Nephron progenitor cell (in vitro differentiated cells): ENCODE data around the gene UNC93B1.

Experiments used
- DNase-seq: peaks from one replicate; pipeline ENCODE4 v3.0.0; 2021
- H3K27ac Mint-ChIP-seq: 2 replicates; pipeline ENCODE4 v1.8.0; 2021; ENCODE audit warnings: mild to moderate bottlenecking, moderate library complexity, mixed read lengths
- H3K27me3 Mint-ChIP-seq: 2 replicates; pipeline ENCODE4 v1.8.0; 2021; ENCODE audit warnings: mild to moderate bottlenecking, low read depth, mixed read lengths; ENCODE audit not compliant: poor library complexity
- H3K36me3 Mint-ChIP-seq: 2 replicates; pipeline ENCODE4 v1.8.0; 2021; ENCODE audit warnings: low read depth, mixed read lengths
- H3K4me1 Mint-ChIP-seq: 2 replicates; pipeline ENCODE4 v1.8.0; 2021; ENCODE audit warnings: mixed read lengths
- H3K4me3 Mint-ChIP-seq: 2 replicates; pipeline ENCODE4 v1.8.0; 2021; ENCODE audit warnings: mild to moderate bottlenecking, moderate library complexity, mixed read lengths
- H3K9me3 Mint-ChIP-seq: 2 replicates; pipeline ENCODE4 v1.8.0; 2021; ENCODE audit warnings: mild to moderate bottlenecking, moderate library complexity, mixed read lengths
- CTCF ChIP-seq: fragments of 200-600 bp; sonication (generic); IDR thresholded peaks from 2 replicates; pipeline ENCODE4 v1.5.0; 2021; ENCODE audit warnings: antibody characterized with exemption

UNC93B1 gene

GRCh38 chr11:68020575-68020974 is 16.7 kb upstream of the UNC93B1 start:
- Mint-ChIP-seq H3K36me3 (peaks cover 19% of the 10 kb centered on the region), H3K27me3 (peaks cover 4% of the 10 kb centered on the region), H3K27ac (no peak overlapping the region), H3K4me1 (peaks cover 30% of the 10 kb centered on the region), H3K9me3 (peaks cover 16% of the 10 kb centered on the region), H3K4me3 (peak overlapping the region; percentile 21)
- DNase-seq: no peak
- peak; percentile 29 for TF ChIP-seq CTCF

DNA sequence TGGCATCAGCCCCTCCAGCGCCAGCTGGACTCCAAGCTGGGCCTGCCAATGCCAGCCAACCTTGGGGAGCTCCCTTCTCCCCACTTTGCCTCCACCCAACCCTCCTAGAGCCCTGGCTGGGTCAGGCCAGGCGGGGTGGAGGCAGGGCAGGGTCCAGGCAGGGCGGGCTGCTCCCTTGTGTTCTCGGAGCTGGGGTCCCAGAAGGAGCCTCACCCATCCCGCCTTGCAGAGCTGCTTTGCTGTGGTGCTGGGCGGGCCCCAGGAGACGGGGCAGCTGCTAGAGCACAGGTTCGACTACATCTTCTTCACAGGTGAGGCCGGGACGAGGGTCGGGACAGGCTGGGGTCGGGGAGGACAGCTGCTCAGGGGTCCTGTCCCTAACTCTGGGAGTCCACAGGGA is 15.6 kb upstream of the UNC93B1 start:
- Mint-ChIP-seq H3K36me3 (peaks cover 8% of the 10 kb centered on the region), H3K4me1 (peaks cover 30% of the 10 kb centered on the region), H3K27ac (peak overlapping the region; percentile 54), H3K9me3 (peaks cover 7% of the 10 kb centered on the region), H3K4me3 (no peak overlapping the region), H3K27me3 (peaks cover 4% of the 10 kb centered on the region)
- DNase-seq: no peak
- TF ChIP-seq CTCF: no peak

DNA sequence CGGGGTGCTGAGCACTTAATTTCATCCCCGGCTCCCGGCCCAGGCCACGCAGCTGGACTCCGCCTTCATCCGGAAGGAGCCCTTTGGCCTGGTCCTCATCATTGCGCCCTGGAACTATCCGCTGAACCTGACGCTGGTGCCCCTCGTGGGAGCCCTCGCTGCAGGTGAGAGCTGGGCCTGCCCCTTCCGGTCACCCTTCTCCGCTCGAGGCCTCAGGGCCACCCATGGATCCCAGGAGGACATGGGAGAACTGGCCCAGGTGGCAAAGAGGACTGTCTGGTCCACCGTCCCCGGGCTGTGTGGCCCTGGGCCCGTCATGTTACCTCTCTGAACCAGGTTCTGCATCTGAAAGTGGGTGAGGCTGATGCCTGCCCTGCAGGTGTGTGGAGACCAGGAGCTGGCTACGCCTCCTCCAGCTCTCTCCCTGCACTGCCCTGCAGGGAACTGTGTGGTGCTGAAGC is 14.9 kb upstream of the UNC93B1 start:
- Mint-ChIP-seq H3K9me3 (no peaks in the 10 kb centered on the region), H3K36me3 (peaks cover 1% of the 10 kb centered on the region), H3K4me1 (peaks cover 35% of the 10 kb centered on the region), H3K4me3 (no peak overlapping the region), H3K27ac (no peak overlapping the region), H3K27me3 (peaks cover 4% of the 10 kb centered on the region)
- no peak for DNase-seq
- no peak for TF ChIP-seq CTCF

DNA sequence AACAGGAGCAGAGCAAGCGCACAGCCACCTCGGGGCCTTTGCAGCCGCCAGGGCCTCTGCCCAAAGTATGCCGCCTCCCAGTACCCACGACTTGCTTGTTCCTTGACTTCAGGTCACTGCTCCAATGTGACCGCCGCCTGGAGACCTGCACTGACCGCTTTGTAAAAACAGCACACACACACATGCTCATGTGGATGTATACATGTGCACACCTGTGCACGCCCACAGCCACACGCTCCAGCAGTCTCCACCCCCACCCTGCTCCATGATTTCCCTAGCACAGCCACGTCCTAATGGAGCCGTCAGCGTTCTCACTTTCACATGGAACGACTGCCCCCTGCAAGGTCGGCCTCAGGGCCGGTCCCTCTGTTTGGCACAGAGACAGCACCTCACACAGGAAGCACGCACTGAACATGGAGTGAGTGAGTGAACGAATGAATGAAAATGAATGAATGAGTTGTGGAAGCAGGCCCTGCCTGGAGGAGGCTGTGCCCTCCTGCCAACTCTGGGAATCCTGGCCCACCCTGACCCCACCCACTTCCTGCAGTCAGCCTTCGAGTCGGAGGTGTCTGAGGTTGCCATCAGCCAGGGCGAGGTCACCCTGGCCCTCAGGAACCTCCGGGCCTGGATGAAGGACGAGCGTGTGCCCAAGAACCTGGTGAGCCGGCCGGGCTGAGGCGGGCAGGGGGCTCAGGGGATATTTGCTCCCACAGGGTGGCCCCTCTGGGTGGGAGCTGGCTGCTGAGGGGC is 14.3 kb upstream of the UNC93B1 start:
- no peaks in the 10 kb centered on the region for H3K9me3 Mint-ChIP-seq
- peaks cover 4% of the 10 kb centered on the region for H3K27me3 Mint-ChIP-seq
- no peak for DNase-seq
- no peak overlapping the region for H3K4me3 Mint-ChIP-seq
- peak overlapping the region; percentile 24 for H3K27ac Mint-ChIP-seq
- H3K4me1 Mint-ChIP-seq: peaks cover 39% of the 10 kb centered on the region
- H3K36me3 Mint-ChIP-seq: no peaks in the 10 kb centered on the region
- no peak for TF ChIP-seq CTCF

DNA sequence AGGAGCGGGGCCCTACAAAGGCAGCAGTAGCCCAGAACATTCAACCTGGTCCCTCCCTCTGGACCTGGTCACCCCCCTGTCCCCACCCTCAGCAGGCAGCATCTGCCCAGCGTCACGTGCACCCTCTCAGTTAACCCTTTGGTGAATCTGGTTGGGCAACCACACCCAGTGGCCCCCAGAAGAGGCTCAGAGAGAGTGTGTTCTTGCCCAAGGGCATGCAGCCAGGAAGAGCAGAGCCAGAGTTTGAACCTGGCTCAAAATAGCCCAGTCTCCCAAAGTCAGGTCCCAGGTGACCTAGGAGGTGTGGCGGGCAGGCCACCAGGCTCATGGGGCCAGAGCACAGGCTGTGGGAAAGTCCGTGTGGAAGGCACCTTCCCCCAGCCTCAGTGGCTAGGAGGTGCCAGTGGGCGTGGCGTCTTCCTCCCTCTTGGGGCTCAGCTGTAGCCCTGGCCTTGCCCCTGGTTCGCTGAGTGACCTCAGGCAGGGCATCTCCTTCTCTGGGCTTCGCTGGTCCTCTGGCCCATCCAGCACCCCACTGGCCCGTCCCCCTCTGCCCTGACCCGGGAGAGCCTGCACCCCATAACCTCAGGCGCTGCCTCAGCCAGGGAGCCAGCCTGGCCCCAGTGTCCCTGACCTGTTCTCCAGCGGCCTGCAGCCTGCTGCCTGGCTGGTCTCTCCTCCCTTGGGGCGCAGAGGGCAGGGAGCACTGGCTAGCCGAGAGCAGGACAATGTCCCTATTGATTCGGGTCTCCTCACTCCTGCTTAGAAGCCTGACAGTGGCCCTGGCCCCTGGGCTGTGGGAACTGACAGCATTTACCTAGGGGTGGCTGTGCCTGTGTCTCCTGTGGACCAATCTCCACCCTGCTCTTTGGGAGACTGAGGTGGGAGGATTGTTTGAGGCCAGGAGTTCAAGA is 13.3 kb upstream of the UNC93B1 start:
- TF ChIP-seq CTCF: no peak
- DNase-seq: no peak
- Mint-ChIP-seq H3K9me3 (no peaks in the 10 kb centered on the region), H3K27me3 (peaks cover 4% of the 10 kb centered on the region), H3K27ac (no peak overlapping the region), H3K4me3 (no peak overlapping the region), H3K4me1 (peaks cover 40% of the 10 kb centered on the region), H3K36me3 (no peaks in the 10 kb centered on the region)
